ENCODE measurements around the gene TRPM3. TPM values are rescaled to one million over a fixed set of nuclear protein-coding genes. Genes with fewer than 3 reads are reported as not detected.

The TRPM3 gene
- polyA plus RNA-seq, 6 donors from 2014 or later = not detected

DNA sequence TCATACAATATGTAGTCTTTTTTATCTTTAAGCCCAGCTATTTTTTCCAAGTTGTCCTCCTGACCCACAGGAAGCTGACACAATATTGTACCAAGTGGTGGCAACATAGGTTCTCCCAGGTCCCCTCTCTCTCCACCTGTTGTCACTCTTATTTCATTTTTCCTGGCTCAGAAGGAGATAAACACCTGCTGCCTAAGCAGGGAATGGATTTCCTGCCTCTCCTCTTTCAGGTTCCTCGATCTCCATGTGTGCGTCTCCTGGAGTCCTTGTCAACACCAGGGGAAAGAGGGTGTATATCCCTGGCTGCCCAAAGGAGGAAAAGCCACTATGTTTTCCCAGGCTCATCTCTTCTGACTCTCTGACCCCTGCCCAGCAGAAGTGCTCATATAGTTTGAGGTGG lies 625.2 kb downstream of the TRPM3 start:
- Mint-ChIP-seq H3K27me3 (peaks cover 0 to 3% (median 0%) of the 10 kb centered on the region in 3 donors), H3K36me3 (no peaks in the 10 kb centered on the region), H3K4me1 (peaks cover 28 to 40% (median 35%) of the 10 kb centered on the region in 3 donors), H3K27ac (peak overlapping the region in 5 of 6 donors; percentile 4 to 76 (median 61)), H3K9me3 (no peaks in the 10 kb centered on the region), H3K4me3 (no peak overlapping the region)
- no peak for DNase-seq
- ATAC-seq (ENCODE audit: low read depth in 2 of 2) = no peak

DNA sequence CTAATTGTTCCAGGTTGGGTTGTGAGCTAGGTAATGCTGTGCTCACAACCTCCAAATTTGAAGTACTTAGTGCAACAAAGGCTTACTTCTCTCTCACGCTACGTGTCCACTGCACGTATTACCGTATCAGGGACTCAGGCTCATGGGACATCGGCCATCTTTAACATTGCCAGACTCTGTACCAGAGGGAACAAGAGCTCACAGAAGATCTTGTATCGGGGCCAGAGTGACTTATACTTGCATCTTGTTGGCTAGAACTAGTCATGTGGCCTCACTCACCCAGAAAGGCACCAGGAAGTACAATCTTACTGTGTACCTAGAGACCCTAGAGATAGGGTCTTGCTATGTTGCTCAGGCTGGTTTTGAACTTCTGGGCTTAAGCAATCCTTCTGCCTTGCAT lies 625.9 kb downstream of the TRPM3 start:
- Mint-ChIP-seq H3K4me1 (peaks cover 28 to 40% (median 35%) of the 10 kb centered on the region in 3 donors), H3K27ac (peak overlapping the region in 3 of 6 donors; percentile 18 to 79 (median 67)), H3K27me3 (peaks cover 0 to 4% (median 0%) of the 10 kb centered on the region in 3 donors), H3K4me3 (no peak overlapping the region), H3K36me3 (no peaks in the 10 kb centered on the region), H3K9me3 (no peaks in the 10 kb centered on the region)
- ATAC-seq (ENCODE audit: low read depth in 2 of 2) (peak; percentile 40 to 42), DNase-seq (no peak)

DNA sequence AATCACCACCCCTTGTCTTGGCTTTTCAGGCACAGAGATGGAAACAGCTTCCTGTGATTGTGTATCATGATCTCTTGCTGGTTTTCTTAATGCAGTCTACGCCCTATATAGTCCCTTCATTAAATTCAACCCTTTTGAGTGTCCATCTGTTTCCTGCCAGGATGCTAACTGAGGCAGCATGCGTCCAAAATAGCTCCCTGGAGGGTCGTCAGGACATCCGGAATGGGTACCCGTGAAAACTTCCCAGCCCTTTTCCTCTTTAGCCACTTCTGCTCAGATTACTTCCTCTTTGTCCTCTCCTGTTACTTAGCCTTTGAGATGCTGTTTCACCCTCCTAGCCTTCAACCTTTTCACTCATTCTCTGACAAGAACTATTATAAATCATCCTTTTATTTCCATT lies 627.2 kb downstream of the TRPM3 start:
- peak overlapping the region in 6 of 8 donors; percentile 16 to 72 (median 60) for H3K4me3 Mint-ChIP-seq
- no peaks in the 10 kb centered on the region for H3K9me3 Mint-ChIP-seq
- peaks cover 0 to 4% (median 3%) of the 10 kb centered on the region in 3 donors for H3K27me3 Mint-ChIP-seq
- ATAC-seq (ENCODE audit: low read depth in 2 of 2) = peak; percentile 48 to 56
- DNase-seq = peak; percentile 3
- no peaks in the 10 kb centered on the region for H3K36me3 Mint-ChIP-seq
- H3K4me1 Mint-ChIP-seq = peaks cover 28 to 40% (median 35%) of the 10 kb centered on the region in 3 donors
- H3K27ac Mint-ChIP-seq = peak overlapping the region; percentile 9 to 91 (median 56)

DNA sequence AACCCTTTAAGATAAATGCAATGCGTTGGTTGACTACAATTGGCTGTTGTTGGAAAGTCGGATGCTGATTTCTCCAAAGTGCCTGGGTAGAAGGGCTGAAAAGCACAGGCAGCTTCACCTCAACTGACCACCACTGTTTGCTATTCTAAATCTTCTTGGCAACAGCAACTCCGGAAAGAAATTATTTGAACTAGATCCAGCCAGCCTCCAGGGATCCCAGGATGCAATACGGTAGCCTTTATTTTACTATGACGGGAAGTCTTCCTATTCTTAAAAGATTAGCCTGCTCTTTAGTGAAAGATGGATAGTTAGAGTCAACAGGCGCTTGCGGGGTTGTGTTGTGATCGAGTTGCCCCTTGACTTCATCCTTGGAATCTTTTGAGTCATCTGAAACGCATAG lies 628.4 kb downstream of the TRPM3 start:
- Mint-ChIP-seq H3K4me3 (peak overlapping the region in 3 of 8 donors; percentile 45 to 72 (median 70)), H3K36me3 (no peaks in the 10 kb centered on the region), H3K9me3 (no peaks in the 10 kb centered on the region), H3K27ac (no peak overlapping the region), H3K4me1 (peaks cover 28 to 40% (median 35%) of the 10 kb centered on the region in 3 donors), H3K27me3 (peaks cover 0 to 7% (median 4%) of the 10 kb centered on the region in 3 donors)
- DNase-seq (no peak), ATAC-seq (ENCODE audit: low read depth in 2 of 2) (no peak)

DNA sequence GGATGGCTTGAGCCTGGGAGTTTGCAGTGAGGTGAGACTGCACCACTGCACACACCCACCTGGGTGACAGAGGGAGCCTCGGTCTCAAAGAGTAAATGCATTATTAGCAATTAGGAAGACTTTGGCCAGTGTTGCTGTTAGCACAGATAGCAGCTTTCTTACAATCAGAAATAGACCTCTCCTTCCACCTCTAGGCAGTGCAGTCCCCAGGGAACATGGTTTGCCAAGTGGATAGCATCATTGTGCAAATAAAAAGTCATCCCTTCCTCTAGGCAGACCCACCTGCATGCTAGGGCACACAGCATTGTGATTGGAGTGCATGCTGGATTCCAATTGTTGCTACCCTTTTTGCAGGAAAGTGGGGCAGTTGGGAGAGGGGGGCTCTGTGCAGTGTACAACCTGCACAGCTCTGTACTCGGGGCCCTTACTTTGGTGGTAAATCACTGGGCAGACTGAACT lies 629.1 kb downstream of the TRPM3 start:
- no peaks in the 10 kb centered on the region for H3K9me3 Mint-ChIP-seq
- peaks cover 0 to 7% (median 4%) of the 10 kb centered on the region in 3 donors for H3K27me3 Mint-ChIP-seq
- H3K27ac Mint-ChIP-seq = peak overlapping the region in 1 of 6 donors; percentile 66
- H3K36me3 Mint-ChIP-seq = no peaks in the 10 kb centered on the region
- peaks cover 28 to 40% (median 35%) of the 10 kb centered on the region in 3 donors for H3K4me1 Mint-ChIP-seq
- ATAC-seq (ENCODE audit: low read depth in 2 of 2) (no peak), DNase-seq (no peak)
- peak overlapping the region in 1 of 8 donors; percentile 15 for H3K4me3 Mint-ChIP-seq

DNA sequence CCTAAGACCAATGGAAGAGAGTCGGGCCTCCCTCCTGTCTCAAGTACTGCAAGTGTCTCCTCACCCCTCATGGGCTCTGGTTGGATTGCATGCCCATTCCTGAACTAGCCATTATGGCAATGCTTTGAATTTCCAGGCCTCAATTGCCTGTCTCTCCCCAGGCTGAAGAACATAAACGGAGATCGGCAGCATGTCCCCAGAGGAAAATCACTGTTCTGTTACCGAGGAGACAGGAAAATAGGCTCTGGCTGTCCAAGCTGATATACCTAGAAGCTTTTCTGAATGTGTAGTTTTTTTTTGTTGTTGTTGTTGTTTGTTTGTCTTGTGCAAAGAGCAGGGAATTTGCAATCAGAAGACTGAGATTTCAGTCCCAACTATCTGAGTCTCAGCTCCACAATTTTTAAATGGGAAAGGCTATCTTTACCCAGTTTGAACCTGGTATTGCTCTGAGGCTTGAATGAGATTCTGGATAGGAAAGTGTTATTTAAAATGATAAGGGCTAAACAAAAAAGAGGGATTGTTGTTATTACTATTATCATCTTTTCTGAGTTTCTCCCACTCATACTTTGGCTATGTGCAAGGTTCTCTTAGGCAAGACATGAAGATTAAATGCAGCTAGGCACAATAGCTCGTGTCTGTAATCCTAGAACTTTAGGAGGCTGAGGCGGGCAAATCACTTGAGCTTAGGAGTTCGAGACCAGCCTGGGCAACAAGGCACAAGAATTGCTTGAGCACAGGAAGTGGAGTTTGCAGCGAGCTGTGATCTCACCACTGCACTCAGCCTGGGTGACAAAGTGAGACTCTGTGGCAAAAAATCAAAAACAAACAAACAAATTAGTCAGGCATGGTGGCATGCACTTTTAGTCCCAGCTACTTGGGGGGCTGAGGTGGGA lies 629.7 kb downstream of the TRPM3 start:
- Mint-ChIP-seq H3K36me3 (no peaks in the 10 kb centered on the region), H3K4me3 (peak overlapping the region in 2 of 8 donors; percentile 15 to 29), H3K4me1 (peaks cover 28 to 40% (median 35%) of the 10 kb centered on the region in 3 donors), H3K9me3 (no peaks in the 10 kb centered on the region), H3K27me3 (peaks cover 0 to 7% (median 4%) of the 10 kb centered on the region in 3 donors), H3K27ac (no peak overlapping the region)
- no peak for ATAC-seq (ENCODE audit: low read depth in 2 of 2)
- no peak for DNase-seq

DNA sequence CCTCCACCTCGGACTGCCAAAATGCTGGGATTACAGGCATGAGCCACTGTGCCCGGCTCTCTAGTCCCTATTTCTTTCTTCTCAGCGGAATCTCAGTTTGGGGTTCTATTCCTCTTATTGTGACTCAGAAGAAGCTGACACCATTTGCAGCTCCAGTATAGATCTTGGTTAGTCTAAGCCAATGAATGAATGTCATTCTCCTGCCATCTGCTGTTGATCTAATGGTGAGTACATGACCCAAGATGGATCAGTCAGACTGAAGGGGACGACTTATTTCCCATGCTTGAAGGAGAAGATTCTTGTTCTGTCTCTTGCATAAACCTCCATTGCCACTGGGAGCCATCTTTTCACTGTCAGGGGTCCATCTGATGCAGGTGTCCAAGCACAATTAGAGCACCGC lies 630.9 kb downstream of the TRPM3 start:
- DNase-seq = no peak
- peak overlapping the region in 1 of 6 donors; percentile 16 for H3K27ac Mint-ChIP-seq
- ATAC-seq (ENCODE audit: low read depth in 2 of 2) = no peak
- peaks cover 28 to 39% (median 34%) of the 10 kb centered on the region in 3 donors for H3K4me1 Mint-ChIP-seq
- no peaks in the 10 kb centered on the region for H3K9me3 Mint-ChIP-seq
- no peak overlapping the region for H3K4me3 Mint-ChIP-seq
- H3K27me3 Mint-ChIP-seq = peaks cover 0 to 7% (median 4%) of the 10 kb centered on the region in 3 donors
- no peaks in the 10 kb centered on the region for H3K36me3 Mint-ChIP-seq

DNA sequence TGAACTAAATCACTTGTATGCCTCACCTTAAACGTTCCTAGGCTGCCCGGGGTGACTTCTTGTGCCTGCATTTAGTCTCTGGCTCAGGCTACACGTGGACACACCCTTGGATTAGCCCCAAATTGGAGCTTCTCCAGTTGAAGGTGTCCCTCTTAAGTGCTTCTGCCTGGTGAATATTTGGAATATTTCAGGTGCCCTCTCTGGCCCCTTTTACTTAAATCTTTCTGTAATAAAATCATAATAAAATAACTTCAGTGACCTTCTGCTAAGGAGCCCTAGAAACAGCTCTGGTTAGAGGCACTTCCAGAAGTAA lies 632.7 kb downstream of the TRPM3 start:
- H3K4me1 Mint-ChIP-seq = peaks cover 11 to 21% (median 19%) of the 10 kb centered on the region in 3 donors
- H3K4me3 Mint-ChIP-seq = no peak overlapping the region
- peaks cover 0 to 10% (median 4%) of the 10 kb centered on the region in 3 donors for H3K27me3 Mint-ChIP-seq
- H3K36me3 Mint-ChIP-seq = no peaks in the 10 kb centered on the region
- H3K9me3 Mint-ChIP-seq = no peaks in the 10 kb centered on the region
- DNase-seq (no peak), ATAC-seq (ENCODE audit: low read depth in 2 of 2) (no peak)
- no peak overlapping the region for H3K27ac Mint-ChIP-seq

DNA sequence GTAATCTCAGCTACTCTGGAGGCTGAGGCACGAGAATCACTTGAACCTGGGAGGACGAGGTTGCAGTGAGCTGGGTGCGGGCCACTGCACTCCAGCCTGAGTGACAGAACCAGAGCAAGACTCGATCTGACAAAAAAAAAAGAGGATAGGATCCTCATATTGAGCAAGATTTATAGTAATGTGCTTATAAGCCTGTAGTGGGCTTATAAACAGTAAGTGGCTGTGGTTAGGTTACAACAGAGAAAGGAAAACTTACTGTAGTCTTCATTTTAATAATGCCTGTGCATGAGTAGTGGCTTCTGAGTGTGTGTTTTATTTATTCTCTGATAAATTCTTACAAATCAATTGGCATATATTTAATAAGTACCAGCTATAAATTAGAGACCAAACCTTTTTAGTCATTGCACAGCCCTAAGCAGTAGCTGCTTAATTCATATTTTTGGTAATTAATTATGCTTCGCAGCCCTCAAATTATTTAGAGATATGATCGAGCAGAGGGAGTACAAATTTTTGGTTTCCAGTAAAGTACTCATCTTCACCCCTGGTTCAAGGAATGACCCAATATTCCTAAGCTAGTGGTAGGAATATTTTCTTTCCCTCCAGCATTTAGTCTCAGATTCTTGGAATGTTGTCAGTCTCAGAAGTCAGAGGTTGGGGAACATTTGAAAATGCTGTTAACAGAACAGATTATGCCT lies 633.2 kb downstream of the TRPM3 start:
- Mint-ChIP-seq H3K27me3 (peaks cover 0 to 15% (median 6%) of the 10 kb centered on the region in 3 donors), H3K4me3 (peak overlapping the region in 1 of 8 donors; percentile 4), H3K9me3 (no peaks in the 10 kb centered on the region), H3K36me3 (no peaks in the 10 kb centered on the region), H3K4me1 (peaks cover 8 to 18% (median 14%) of the 10 kb centered on the region in 3 donors), H3K27ac (no peak overlapping the region)
- no peak for DNase-seq
- no peak for ATAC-seq (ENCODE audit: low read depth in 2 of 2)

DNA sequence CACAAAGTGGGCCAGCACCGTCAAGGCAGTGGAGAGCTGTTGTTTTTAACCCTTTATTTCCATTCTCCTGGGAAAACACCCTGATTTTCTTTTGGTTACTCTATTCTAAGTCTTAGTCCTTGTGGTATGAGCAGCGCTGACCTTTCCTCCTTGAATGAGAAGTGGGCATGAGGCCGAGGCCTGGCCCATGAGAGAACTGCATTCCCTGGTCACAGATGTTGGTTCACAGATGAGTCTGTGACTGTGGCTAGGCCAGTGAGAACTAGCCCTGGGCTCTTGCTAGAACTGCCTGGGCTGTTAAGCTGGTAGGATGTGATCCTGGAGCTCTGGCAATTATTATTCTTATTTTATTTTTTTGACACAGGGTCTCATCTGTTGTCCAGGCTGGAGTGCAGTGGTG lies 635.3 kb downstream of the TRPM3 start:
- ATAC-seq (ENCODE audit: low read depth in 2 of 2) = no peak
- Mint-ChIP-seq H3K36me3 (no peaks in the 10 kb centered on the region), H3K27me3 (peaks cover 5 to 22% (median 9%) of the 10 kb centered on the region in 3 donors), H3K4me3 (no peak overlapping the region), H3K27ac (no peak overlapping the region), H3K9me3 (no peaks in the 10 kb centered on the region), H3K4me1 (peaks cover 0 to 2% (median 0%) of the 10 kb centered on the region in 3 donors)
- DNase-seq = no peak

DNA sequence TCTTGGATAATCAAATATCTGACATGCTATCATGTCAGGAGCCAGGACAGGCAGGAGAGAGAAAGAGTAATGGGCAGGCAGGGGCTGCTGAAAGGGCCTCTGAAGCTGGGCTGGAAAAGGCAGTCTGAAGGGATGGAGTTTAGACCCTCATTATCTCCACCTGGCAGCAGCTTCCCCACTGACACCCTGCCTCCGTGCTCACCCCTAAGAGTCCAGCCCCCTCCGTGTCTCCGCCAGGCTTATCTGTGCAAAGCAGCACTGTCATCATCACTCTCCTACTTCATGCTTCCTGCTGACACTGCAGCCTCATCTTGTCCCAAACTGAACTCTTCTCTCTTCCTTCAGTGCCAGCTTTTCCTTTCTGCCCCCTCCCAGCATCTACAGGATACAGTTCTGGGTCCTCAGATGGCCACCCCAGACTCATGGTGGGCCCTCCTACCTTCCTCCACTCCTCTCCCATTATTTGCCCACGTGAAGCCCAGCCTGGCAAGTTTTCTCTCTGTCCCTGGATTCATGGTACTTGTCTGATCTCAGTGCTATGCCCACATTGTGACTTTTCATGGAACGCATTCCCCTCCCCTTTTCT lies 636.1 kb downstream of the TRPM3 start:
- Mint-ChIP-seq H3K27ac (peak overlapping the region in 1 of 6 donors; percentile 12), H3K36me3 (no peaks in the 10 kb centered on the region), H3K4me1 (peaks cover 0 to 2% (median 0%) of the 10 kb centered on the region in 3 donors), H3K27me3 (peaks cover 5 to 22% (median 12%) of the 10 kb centered on the region in 3 donors), H3K9me3 (no peaks in the 10 kb centered on the region), H3K4me3 (no peak overlapping the region)
- DNase-seq = no peak
- no peak for ATAC-seq (ENCODE audit: low read depth in 2 of 2)

DNA sequence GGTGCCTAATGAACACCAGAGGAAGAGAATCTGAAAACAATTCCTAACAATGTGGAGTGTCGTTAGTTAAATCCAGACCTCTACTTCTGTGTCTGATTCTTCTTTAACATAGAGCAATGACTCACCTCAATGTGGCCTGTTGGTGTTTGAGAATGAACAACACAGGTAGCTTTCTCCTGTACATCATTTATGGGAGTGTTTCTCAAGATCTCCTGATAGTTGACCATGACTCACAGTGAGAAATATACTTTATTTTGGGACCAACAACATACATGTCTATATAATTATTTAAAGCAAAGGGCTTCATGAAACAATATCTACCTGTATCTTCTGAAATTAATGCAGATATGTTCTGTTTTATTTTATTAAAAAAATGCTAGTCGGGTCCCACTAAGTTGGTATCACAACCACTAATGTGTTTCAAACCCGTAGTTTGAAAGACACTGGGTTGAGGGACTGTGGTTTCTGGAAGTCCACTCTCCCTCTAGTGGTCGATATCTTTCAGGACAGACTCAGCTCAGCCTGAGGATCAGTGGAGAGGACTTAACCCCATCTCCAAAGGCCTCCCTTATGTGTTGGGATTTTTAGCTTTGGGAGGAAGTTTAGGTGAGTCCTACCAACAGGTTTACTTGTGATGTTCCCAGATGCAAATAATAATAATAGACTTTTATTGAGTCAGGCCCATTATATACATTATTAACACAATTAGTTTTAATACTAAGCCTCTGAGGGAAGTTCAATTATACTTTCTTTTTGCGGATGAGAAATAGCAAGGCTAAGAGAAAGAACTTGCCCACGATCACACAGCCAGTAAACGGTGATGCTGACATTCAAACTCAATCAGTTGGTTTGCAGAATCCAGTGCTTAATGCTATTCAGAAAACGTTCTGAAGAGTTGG lies 636.9 kb downstream of the TRPM3 start:
- Mint-ChIP-seq H3K4me3 (no peak overlapping the region), H3K27me3 (peaks cover 5 to 21% (median 12%) of the 10 kb centered on the region in 3 donors), H3K9me3 (no peaks in the 10 kb centered on the region), H3K4me1 (peaks cover 0 to 2% (median 0%) of the 10 kb centered on the region in 3 donors), H3K27ac (peak overlapping the region in 1 of 6 donors; percentile 26), H3K36me3 (no peaks in the 10 kb centered on the region)
- DNase-seq = peak; percentile 33
- peak; percentile 81 to 85 for ATAC-seq (ENCODE audit: low read depth in 2 of 2)
